CD14-positive monocyte (primary cell): ENCODE data around the gene CTNND2. TPM values are rescaled to one million over a fixed set of nuclear protein-coding genes. Genes with fewer than 3 reads are reported as not detected.
A peak's percentile ranks its signal among the peaks of the same experiment; 100 is the strongest.

Experiments used
- DNase-seq, 3 donors: peaks; one replicate each; pipeline ENCODE4 v3.0.0-alpha.2; 2011 to 2022
- H2AFZ ChIP-seq: 2 replicates; pipeline ENCODE4 v1.6.0; 2012; ENCODE audit warnings: mild to moderate bottlenecking, low read depth, low read length, inconsistent platforms; ENCODE audit not compliant: insufficient read depth, poor library complexity, severe bottlenecking
- H3K27ac ChIP-seq, 2 donors: 1 replicate in 1 of 2; 2 replicates in 1 of 2; pipeline ENCODE4 v1.5.1; 2012 to 2013; ENCODE audit warnings: low read length in 2 of 2, control low read depth in 1 of 2, inconsistent platforms in 1 of 2, low read depth in 1 of 2, mild to moderate bottlenecking in 1 of 2
- H3K27me3 ChIP-seq, 2 donors: one replicate each; pipeline versions ENCODE4 v1.6.0 to v1.6.1; 2011 to 2013; ENCODE audit warnings: low read length in 2 of 2; ENCODE audit not compliant: control insufficient read depth in 2 of 2, insufficient read depth in 2 of 2
- H3K36me3 ChIP-seq, 2 donors: replicated peaks in 1 of 2; 1 replicate in 1 of 2; 2 replicates in 1 of 2; pipeline versions ENCODE4 v1.5.1 to v1.6.1; 2012 to 2013; ENCODE audit warnings: low read length in 2 of 2, control low read depth in 1 of 2, inconsistent platforms in 1 of 2, mild to moderate bottlenecking in 1 of 2; ENCODE audit not compliant: insufficient read depth in 2 of 2, control insufficient read depth in 1 of 2
- H3K4me1 ChIP-seq, 2 donors: 1 replicate in 1 of 2; 2 replicates in 1 of 2; pipeline versions ENCODE4 v1.5.1 to v1.6.1; 2012 to 2013; ENCODE audit warnings: low read length in 2 of 2, control low read depth in 1 of 2, inconsistent platforms in 1 of 2, mild to moderate bottlenecking in 1 of 2, moderate library complexity in 1 of 2; ENCODE audit not compliant: insufficient read depth in 2 of 2, control insufficient read depth in 1 of 2
- H3K4me2 ChIP-seq: replicated peaks from 2 replicates; pipeline ENCODE3; 2012; ENCODE audit warnings: low read length, moderate library complexity, mild to moderate bottlenecking; ENCODE audit not compliant: poor library complexity, severe bottlenecking; ENCODE audit errors: extremely low read depth
- H3K4me3 ChIP-seq, 3 experiments: fragments of 200-600 bp in 1 of 3; sonication (generic) in 1 of 3; replicated peaks in 1 of 3; 1 replicate in 2 of 3; 2 replicates in 1 of 3; pipeline ENCODE4 v1.5.1; 2011 to 2013; ENCODE audit warnings: low read length in 3 of 3, mild to moderate bottlenecking in 3 of 3, control low read depth in 2 of 3, low read depth in 2 of 3, inconsistent platforms in 1 of 3, moderate library complexity in 1 of 3
- H3K79me2 ChIP-seq: 2 replicates; pipeline ENCODE4 v1.6.0; 2012; ENCODE audit warnings: mild to moderate bottlenecking, control low read depth, inconsistent platforms, low read length, moderate library complexity; ENCODE audit not compliant: insufficient read depth
- H3K9ac ChIP-seq: 2 replicates; pipeline ENCODE4 v1.6.0; 2017; ENCODE audit warnings: low read length, mild to moderate bottlenecking; ENCODE audit not compliant: insufficient read depth, poor library complexity, severe bottlenecking
- H3K9me3 ChIP-seq, 2 donors: replicated peaks in 1 of 2; 1 replicate in 1 of 2; 2 replicates in 1 of 2; pipeline versions ENCODE4 v1.5.1 to v1.6.1; 2012 to 2013; ENCODE audit warnings: low read length in 2 of 2, control low read depth in 1 of 2; ENCODE audit not compliant: control insufficient read depth in 1 of 2, insufficient read depth in 1 of 2
- H4K20me1 ChIP-seq: 2 replicates; pipeline ENCODE4 v1.6.0; 2012; ENCODE audit warnings: mild to moderate bottlenecking, low read length, control low read depth, moderate library complexity; ENCODE audit not compliant: insufficient read depth
- H3K27ac Mint-ChIP-seq, 7 donors: one replicate each; pipeline ENCODE4 v1.8.0; 2020; ENCODE audit warnings: mild to moderate bottlenecking in 7 of 7, mixed read lengths in 7 of 7, moderate library complexity in 6 of 7, inconsistent platforms in 2 of 7
- H3K27me3 Mint-ChIP-seq, 3 donors: one replicate each; pipeline ENCODE4 v1.8.0; 2021 to 2022; ENCODE audit warnings: low read depth in 3 of 3, mild to moderate bottlenecking in 3 of 3, mixed read lengths in 3 of 3, moderate library complexity in 3 of 3, inconsistent platforms in 1 of 3
- H3K36me3 Mint-ChIP-seq, 2 donors: one replicate each; pipeline ENCODE4 v1.8.0; 2020; ENCODE audit warnings: mixed read lengths in 2 of 2, inconsistent platforms in 1 of 2, mild to moderate bottlenecking in 1 of 2
- H3K4me1 Mint-ChIP-seq: one replicate; pipeline ENCODE4 v1.8.0; 2020; ENCODE audit warnings: mild to moderate bottlenecking, mixed read lengths
- H3K4me3 Mint-ChIP-seq, 2 donors: one replicate each; pipeline ENCODE4 v1.8.0; 2020; ENCODE audit warnings: mild to moderate bottlenecking in 2 of 2, mixed read lengths in 2 of 2, moderate library complexity in 1 of 2
- H3K9me3 Mint-ChIP-seq, 7 donors: one replicate each; pipeline ENCODE4 v1.8.0; 2020 to 2022; ENCODE audit warnings: mixed read lengths in 7 of 7, mild to moderate bottlenecking in 6 of 7, moderate library complexity in 6 of 7, inconsistent platforms in 2 of 7
- WGBS: methylation state at CpG from one replicate; pipeline ENCODE4 v1.1.5; 2013; ENCODE audit warnings: missing lambda C conversion rate; ENCODE audit not compliant: insufficient coverage; 5-methylcytosine and 5-hydroxymethylcytosine counted together
- intact Hi-C, 2 donors: fragments of 100-400 bp; cut with micrococcal nuclease; formaldehyde crosslinking; loops; one replicate each; pipeline versions ENCODE4 v1.15.0 to v1.15.1; 2023
- polyA plus RNA-seq, 3 donors: library from polyadenylated mRNA; depleted of rRNA in 1 of 3; unstranded in 2 of 3; stranded (reverse) in 1 of 3; fragments of 300-500 nt in 2 of 3; fragments of >200 nt in 1 of 3; fragmentation: Illumina TruSeq in 2 of 3; gene quantifications; 1 replicate in 2 of 3; 2 replicates in 1 of 3; pipeline ENCODE4 v1.2.3, GENCODE V29; 2012 to 2021
- TF ChIP-seq, protein P1 (sequence below): fragments of 200-600 bp; IDR thresholded peaks from one replicate; pipeline ENCODE4 v1.8.0; 2022; ENCODE audit warnings: antibody characterized with exemption, mild to moderate bottlenecking

Gene CTNND2
- polyA plus RNA-seq, 3 donors: not detected

- TF ChIP-seq, protein P1, sequence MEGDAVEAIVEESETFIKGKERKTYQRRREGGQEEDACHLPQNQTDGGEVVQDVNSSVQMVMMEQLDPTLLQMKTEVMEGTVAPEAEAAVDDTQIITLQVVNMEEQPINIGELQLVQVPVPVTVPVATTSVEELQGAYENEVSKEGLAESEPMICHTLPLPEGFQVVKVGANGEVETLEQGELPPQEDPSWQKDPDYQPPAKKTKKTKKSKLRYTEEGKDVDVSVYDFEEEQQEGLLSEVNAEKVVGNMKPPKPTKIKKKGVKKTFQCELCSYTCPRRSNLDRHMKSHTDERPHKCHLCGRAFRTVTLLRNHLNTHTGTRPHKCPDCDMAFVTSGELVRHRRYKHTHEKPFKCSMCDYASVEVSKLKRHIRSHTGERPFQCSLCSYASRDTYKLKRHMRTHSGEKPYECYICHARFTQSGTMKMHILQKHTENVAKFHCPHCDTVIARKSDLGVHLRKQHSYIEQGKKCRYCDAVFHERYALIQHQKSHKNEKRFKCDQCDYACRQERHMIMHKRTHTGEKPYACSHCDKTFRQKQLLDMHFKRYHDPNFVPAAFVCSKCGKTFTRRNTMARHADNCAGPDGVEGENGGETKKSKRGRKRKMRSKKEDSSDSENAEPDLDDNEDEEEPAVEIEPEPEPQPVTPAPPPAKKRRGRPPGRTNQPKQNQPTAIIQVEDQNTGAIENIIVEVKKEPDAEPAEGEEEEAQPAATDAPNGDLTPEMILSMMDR: no peak
- Histone ChIP-seq H4K20me1 (no peaks in the 10 kb centered on the region), H3K27me3 (no peaks in the 10 kb centered on the region), H3K4me2 (no peak overlapping the region), H2AFZ (no peak overlapping the region), H3K9ac (no peak overlapping the region), H3K4me1 (no peaks in the 10 kb centered on the region), H3K9me3 (no peaks in the 10 kb centered on the region), H3K27ac (no peak overlapping the region), H3K36me3 (no peaks in the 10 kb centered on the region), H3K4me3 (no peak overlapping the region), H3K79me2 (no peaks in the 10 kb centered on the region)
- Mint-ChIP-seq H3K36me3 (no peaks in the 10 kb centered on the region), H3K27ac (no peak overlapping the region), H3K9me3 (peaks cover 0 to 3% (median 0%) of the 10 kb centered on the region in 7 donors), H3K4me3 (no peak overlapping the region), H3K4me1 (peaks cover 5% of the 10 kb centered on the region), H3K27me3 (peaks cover 0 to 3% (median 0%) of the 10 kb centered on the region in 3 donors)
- intact Hi-C loops: no loop called here
- DNase-seq: no peak
- no CpG with 5 or more reads among the region's 11 CpGs for WGBS
Observed at GRCh38 chr5:11273180-11273903, 630.9 kb downstream of the CTNND2 start.

GRCh38 chr5:11269515-11269914, 634.7 kb downstream of the CTNND2 start:
- H3K4me1 Mint-ChIP-seq: peaks cover 5% of the 10 kb centered on the region
- no peak overlapping the region for H3K4me3 Mint-ChIP-seq
- TF ChIP-seq, protein P1: no peak
- Histone ChIP-seq H3K27ac (no peak overlapping the region), H2AFZ (no peak overlapping the region), H3K9ac (no peak overlapping the region), H3K27me3 (no peaks in the 10 kb centered on the region), H3K4me3 (no peak overlapping the region), H4K20me1 (no peaks in the 10 kb centered on the region), H3K79me2 (no peaks in the 10 kb centered on the region), H3K36me3 (no peaks in the 10 kb centered on the region), H3K9me3 (no peaks in the 10 kb centered on the region), H3K4me2 (no peak overlapping the region), H3K4me1 (no peaks in the 10 kb centered on the region)
- DNase-seq: no peak
- H3K36me3 Mint-ChIP-seq: no peaks in the 10 kb centered on the region
- intact Hi-C loops: no loop called here
- no peaks in the 10 kb centered on the region for H3K9me3 Mint-ChIP-seq
- peaks cover 0 to 1% (median 0%) of the 10 kb centered on the region in 3 donors for H3K27me3 Mint-ChIP-seq
- no CpG with 5 or more reads among the region's 3 CpGs for WGBS
- peak overlapping the region in 1 of 7 donors; percentile 19 for H3K27ac Mint-ChIP-seq
